Pancreas (tissue), 10 donors: ENCODE measurements around the gene PALM3. TPM values are rescaled to one million over a fixed set of nuclear protein-coding genes. Genes with fewer than 3 reads are reported as not detected.
A peak's percentile ranks its signal among the peaks of the same experiment; 100 is the strongest.

Experiments used
- ATAC-seq, 4 donors: fragments of 200-7000 bp; cut with Tn5 transposase; one replicate each; pipeline versions ENCODE4 v1.8.0 to v1.9.1; 2020; ENCODE audit warnings: mild to moderate bottlenecking in 4 of 4, moderate library complexity in 4 of 4
- DNase-seq, 6 donors: peaks; one replicate each; pipeline ENCODE4 v3.0.0-alpha.2; 2020
- FAIRE-seq: peaks from 2 replicates; lab custom pipeline; 2012; peaks lifted over from hg19 to GRCh38; lab: Jason Lieb, UNC
- H3K27ac ChIP-seq, 4 donors: fragments of 200-600 bp; sonication (generic); 1 replicate in 3 of 4; 2 replicates in 1 of 4; pipeline versions ENCODE4 v1.5.0 to v1.8.0; 2020
- H3K27me3 ChIP-seq, 4 donors: fragments of 200-600 bp; one replicate each; pipeline ENCODE4 v1.8.0; 2021
- H3K36me3 ChIP-seq, 3 donors: fragments of 200-600 bp; sonication (generic) in 1 of 3; one replicate each; pipeline versions ENCODE4 v1.5.0 to v1.8.0; 2020 to 2021
- H3K4me1 ChIP-seq, 3 donors: fragments of 200-600 bp; one replicate each; pipeline ENCODE4 v1.8.0; 2021
- H3K4me3 ChIP-seq, 4 donors: fragments of 200-600 bp; sonication (generic) in 2 of 4; one replicate each; pipeline versions ENCODE4 v1.5.0 to v1.8.0; 2020 to 2021
- H3K9me3 ChIP-seq, 4 donors: fragments of 200-600 bp; one replicate each; pipeline ENCODE4 v1.8.0; 2021
- WGBS, 2 donors: extraction: QIAGEN DNeasy Blood & Tissue Kit; methylation state at CpG; one replicate each; pipeline ENCODE4 v1.1.7; 2013; 5-methylcytosine and 5-hydroxymethylcytosine counted together
- intact Hi-C, 3 donors: fragments of 100-400 bp; cut with DNase I; formaldehyde crosslinking; loops; one replicate each; pipeline versions ENCODE4 v1.11.1 to v1.14.2; 2022
- polyA plus RNA-seq, 2 donors: library from polyadenylated mRNA; stranded (reverse); fragments of 200-250 nt; gene quantifications; one replicate each; pipeline ENCODE4 v1.2.3, GENCODE V29; 2013
- total RNA-seq, 6 donors: library from RNA; stranded (reverse); fragmentation: NEBNext Ultra II Directional in 4 of 6; extraction: Animal tissue kit (Norgen Biotek cat#: 25700) in 4 of 6; gene quantifications; one replicate each; pipeline versions ENCODE4 v1.2.1 to v1.2.4, GENCODE V29; 2021 to 2023
- TF ChIP-seq, protein P1 (sequence below), 4 donors: fragments of 200-600 bp; sonication (generic) in 3 of 4; IDR thresholded peaks; one replicate each; pipeline versions ENCODE4 v1.5.0 to v1.8.0; 2021; ENCODE audit warnings: antibody characterized with exemption in 4 of 4
- donor health status: healthy with polysubstance abuse.
- donor health status: DM: no; HTN: no; CAD: no; lungs with moderate emphysema.
- donor health status: DM: no; HTN: no; CAD: no.
- donor health status: control.
- donor health status: control.
- donor health status: Bipolar disorder and iron deficiency.
- donor health status: DM: yes; HTN: yes; CAD: no.
- donor health status: DM: no; HTN: no; CAD: no.
- donor health status: DM: no; HTN: no; CAD: no.
- donor health status: DM: yes; HTN: yes; CAD: no.

PALM3 gene
- total and polyA plus RNA-seq, 8 donors: 5.6 to 155 (median 17.9) TPM

- no peak for ATAC-seq
- intact Hi-C loops: no loop called here
- H3K9me3 ChIP-seq: no peaks in the 10 kb centered on the region
- FAIRE-seq: no peak
- H3K27me3 ChIP-seq: no peaks in the 10 kb centered on the region
- DNase-seq: no peak
- no peaks in the 10 kb centered on the region for H3K4me1 ChIP-seq
- TF ChIP-seq, protein P1, sequence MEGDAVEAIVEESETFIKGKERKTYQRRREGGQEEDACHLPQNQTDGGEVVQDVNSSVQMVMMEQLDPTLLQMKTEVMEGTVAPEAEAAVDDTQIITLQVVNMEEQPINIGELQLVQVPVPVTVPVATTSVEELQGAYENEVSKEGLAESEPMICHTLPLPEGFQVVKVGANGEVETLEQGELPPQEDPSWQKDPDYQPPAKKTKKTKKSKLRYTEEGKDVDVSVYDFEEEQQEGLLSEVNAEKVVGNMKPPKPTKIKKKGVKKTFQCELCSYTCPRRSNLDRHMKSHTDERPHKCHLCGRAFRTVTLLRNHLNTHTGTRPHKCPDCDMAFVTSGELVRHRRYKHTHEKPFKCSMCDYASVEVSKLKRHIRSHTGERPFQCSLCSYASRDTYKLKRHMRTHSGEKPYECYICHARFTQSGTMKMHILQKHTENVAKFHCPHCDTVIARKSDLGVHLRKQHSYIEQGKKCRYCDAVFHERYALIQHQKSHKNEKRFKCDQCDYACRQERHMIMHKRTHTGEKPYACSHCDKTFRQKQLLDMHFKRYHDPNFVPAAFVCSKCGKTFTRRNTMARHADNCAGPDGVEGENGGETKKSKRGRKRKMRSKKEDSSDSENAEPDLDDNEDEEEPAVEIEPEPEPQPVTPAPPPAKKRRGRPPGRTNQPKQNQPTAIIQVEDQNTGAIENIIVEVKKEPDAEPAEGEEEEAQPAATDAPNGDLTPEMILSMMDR (IDR thresholded peaks at IDR 0.05): no peak
- no peak overlapping the region for H3K27ac ChIP-seq
- no peaks in the 10 kb centered on the region for H3K36me3 ChIP-seq
- H3K4me3 ChIP-seq: no peak overlapping the region
- 90 to 92% methylated on average over 16 of the region's 16 CpGs for WGBS, 2 donors
These were observed 45.0 kb upstream of the PALM3 start for GRCh38 chr19:14106840-14107239.

GRCh38 chr19:14105680-14106079 lies 43.8 kb upstream of the PALM3 start:
- FAIRE-seq (no peak), ATAC-seq (no peak), DNase-seq (no peak)
- TF ChIP-seq, protein P1 (IDR thresholded peaks at IDR 0.05): no peak
- no peak overlapping the region for H3K27ac ChIP-seq
- H3K4me3 ChIP-seq: no peak overlapping the region
- H3K36me3 ChIP-seq: peaks cover 0 to 2% (median under 1%) of the 10 kb centered on the region in 3 donors
- H3K4me1 ChIP-seq: no peaks in the 10 kb centered on the region
- no peaks in the 10 kb centered on the region for H3K9me3 ChIP-seq
- intact Hi-C loops: no loop called here
- WGBS, 2 donors: 89 to 95% methylated on average over 8 of the region's 8 CpGs
- H3K27me3 ChIP-seq: no peaks in the 10 kb centered on the region

DNA sequence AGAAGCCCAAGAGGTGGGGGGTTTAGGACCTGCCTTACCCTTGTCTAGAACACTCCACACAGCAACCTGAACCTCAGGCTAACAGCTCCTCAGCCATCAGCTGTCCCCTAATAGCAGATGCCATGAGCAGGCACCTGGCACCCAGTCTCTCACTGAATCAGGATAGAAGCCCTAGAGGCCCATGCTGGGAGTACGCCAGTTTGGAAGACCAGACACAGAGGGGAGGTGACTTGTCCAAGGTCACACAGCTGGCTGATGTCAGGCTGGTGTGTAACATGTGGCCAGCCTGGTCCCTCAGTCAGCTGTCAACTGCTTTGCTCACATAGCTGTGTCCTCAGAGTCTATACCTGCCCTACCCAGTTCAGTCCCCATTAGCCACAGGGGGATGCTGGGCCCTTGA lies 41.4 kb upstream of the PALM3 start:
- FAIRE-seq (no peak), ATAC-seq (peak in 1 of 4 donors; percentile 21), DNase-seq (no peak)
- H3K9me3 ChIP-seq: no peaks in the 10 kb centered on the region
- no peak overlapping the region for H3K4me3 ChIP-seq
- H3K27me3 ChIP-seq: no peaks in the 10 kb centered on the region
- peaks cover 0 to 7% (median 4%) of the 10 kb centered on the region in 3 donors for H3K36me3 ChIP-seq
- no peak overlapping the region for H3K27ac ChIP-seq
- TF ChIP-seq, protein P1 (IDR thresholded peaks at IDR 0.05): no peak
- 79 to 95% methylated on average over 1 of the region's 1 CpG for WGBS, 2 donors
- H3K4me1 ChIP-seq: no peaks in the 10 kb centered on the region
- intact Hi-C loops: no loop called here

GRCh38 chr19:14102756-14103155 lies 40.9 kb upstream of the PALM3 start:
- TF ChIP-seq, protein P1 (IDR thresholded peaks at IDR 0.05): no peak
- DNase-seq (no peak), ATAC-seq (no peak), FAIRE-seq (no peak)
- WGBS, 2 donors: 92 to 95% methylated on average over 10 of the region's 10 CpGs
- Histone ChIP-seq H3K27ac (no peak overlapping the region), H3K4me3 (no peak overlapping the region), H3K36me3 (peaks cover 0 to 7% (median 4%) of the 10 kb centered on the region in 3 donors), H3K9me3 (no peaks in the 10 kb centered on the region), H3K4me1 (no peaks in the 10 kb centered on the region), H3K27me3 (no peaks in the 10 kb centered on the region)
- intact Hi-C loops: no loop called here

GRCh38 chr19:14102102-14102696 lies 40.3 kb upstream of the PALM3 start:
- 81 to 83% methylated on average over 11 of the region's 11 CpGs for WGBS, 2 donors
- FAIRE-seq (no peak), ATAC-seq (no peak), DNase-seq (no peak)
- TF ChIP-seq, protein P1 (IDR thresholded peaks at IDR 0.05): no peak
- Histone ChIP-seq H3K27ac (no peak overlapping the region), H3K36me3 (peaks cover 0 to 7% (median 4%) of the 10 kb centered on the region in 3 donors), H3K4me1 (no peaks in the 10 kb centered on the region), H3K9me3 (no peaks in the 10 kb centered on the region), H3K27me3 (no peaks in the 10 kb centered on the region), H3K4me3 (no peak overlapping the region)
- intact Hi-C loops: no loop called here
